HG03135 (cell line): ENCODE measurements around the gene SERF2.
"Not testable (repeated sequence)": the region's sequence is repeated elsewhere in the genome, so short reads cannot be mapped to it uniquely, and the experiment has no call there.

Experiments
- ATAC-seq: cut with Tn5 transposase; IDR thresholded peaks from one replicate; pipeline ENCODE4 v1.9.1; 2021; ENCODE audit warnings: mild to moderate bottlenecking, moderate library complexity; ENCODE audit not compliant: unreplicated experiment

The SERF2 gene

DNA sequence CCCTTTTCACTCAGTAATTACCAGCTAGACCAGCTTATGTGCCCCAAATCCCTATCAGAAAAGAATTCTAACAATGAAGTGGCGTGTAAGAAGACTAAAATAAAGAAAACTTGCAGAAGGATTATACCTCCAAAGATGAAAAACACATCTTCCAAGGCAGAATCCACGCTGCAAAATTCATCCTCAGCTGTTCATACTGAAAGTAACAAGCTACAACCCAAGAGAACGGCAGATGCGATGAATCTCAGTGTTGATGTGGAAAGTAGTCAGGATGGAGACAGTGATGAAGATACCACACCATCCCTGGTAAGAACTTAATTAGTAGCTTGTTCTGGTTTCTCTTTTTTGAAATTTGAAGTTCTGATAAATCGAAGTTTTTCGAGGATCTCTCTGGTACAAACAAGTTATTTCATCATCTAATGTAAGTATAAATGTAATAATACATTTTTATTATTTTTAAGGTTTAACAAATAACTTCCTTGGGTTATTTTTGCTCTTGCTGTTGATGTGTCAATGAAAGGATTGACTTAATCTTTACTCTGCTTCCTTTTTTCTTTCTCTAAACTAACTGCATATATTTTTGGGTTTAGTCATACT, 36.0 kb downstream of the SERF2 start:
- no peak for ATAC-seq

DNA sequence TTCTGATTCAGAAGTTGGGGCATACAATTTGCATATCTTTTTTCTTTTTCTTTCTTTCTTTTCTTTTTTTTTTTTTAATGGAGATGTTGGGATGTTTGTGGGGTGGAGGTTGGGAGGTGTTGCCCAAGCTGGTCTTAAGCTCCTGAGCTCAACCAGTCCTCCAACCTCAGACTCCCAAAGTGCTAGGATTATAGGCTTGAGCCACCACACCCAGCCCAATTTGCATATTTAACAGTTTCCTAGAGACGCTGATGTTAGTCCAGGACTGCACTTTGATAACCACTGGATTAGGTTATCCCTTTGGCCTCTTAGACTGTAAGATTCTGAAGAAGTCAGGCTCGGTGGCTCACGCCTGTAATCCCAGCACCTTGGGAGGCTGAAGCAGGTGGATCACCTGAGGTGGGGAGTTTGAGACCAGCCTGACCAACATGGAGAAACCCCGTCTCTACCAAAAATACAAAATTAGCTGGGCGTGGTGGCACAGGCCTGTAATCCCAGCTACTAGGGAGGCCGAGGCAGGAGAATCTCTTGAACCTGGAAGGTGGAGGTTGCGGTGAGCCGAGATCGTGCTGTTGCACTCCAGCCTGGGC, 37.9 kb downstream of the SERF2 start:
- ATAC-seq: not testable (repeated sequence)

DNA sequence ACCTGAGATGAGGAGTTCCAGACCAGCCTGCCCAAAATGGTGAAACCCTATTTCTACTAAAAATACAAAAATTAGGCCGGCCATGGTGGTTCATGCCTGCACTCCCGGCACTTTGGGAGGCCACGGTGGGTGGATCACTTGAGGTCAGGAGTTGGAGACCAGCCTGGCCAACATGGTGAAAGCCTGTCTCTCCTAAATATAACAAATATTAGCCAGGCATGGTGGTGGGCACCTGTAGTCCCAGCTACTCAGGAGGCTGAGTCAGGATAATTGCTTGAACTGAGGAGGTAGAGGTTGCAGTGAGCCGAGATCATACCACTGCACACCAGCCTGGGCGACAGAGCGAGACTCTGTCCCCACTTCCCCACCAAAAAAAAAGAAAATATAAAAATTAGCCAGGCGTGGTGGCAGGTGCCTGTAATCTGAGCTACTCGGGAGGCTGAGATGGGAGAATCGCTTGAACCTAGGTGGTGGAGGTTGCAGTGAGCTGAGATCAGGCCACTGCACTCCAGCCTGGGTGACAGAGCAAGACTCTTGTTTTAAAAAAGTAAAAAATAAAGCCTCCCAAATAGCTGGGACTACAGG, 38.7 kb downstream of the SERF2 start:
- not testable (repeated sequence) for ATAC-seq

DNA sequence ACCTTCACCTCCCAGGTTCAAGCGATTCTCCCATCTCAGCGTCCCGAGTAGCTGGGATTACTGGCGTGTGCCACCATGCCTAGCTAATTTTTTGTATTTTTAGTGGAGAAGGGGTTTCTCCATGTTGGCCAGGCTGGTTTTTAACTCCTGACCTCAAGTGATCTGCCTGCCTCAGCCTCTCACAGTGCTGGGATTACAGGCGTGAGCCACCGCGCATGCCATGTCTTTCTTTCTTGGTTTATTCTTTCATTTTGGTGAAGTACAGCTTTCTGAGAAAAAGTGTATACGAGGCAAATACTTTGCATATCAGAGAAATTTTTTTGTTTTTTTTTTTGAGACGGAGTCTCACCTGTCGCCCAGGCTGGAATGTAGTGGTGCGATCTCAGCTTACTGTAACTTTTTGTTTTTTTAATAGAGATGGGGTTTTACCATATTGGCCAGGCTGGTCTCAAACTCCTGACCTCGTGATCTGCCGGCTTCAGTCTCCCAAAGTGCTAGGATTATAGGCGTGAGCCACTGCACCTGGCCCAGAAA, 39.5 kb downstream of the SERF2 start:
- not testable (repeated sequence) for ATAC-seq

DNA sequence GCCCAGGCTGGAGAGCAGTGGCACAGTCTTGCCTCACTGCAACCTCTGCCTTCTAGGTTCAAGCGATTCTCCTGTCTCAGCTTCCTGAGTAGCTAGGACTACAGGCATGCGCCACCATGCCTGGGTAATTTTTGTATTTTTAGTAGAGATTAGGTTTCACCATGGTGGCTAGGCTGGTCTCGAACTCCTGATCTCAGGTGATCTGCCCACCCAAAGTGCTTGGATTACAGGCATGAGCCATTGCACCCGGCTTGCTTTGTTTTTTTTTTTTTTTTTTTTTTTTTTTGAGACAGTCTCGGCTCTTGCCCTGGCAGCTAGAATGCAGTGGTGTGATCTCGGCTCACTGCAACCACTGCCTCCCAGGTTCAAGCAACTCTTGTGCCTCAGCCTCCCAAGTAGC, 40.4 kb downstream of the SERF2 start:
- ATAC-seq: not testable (repeated sequence)

DNA sequence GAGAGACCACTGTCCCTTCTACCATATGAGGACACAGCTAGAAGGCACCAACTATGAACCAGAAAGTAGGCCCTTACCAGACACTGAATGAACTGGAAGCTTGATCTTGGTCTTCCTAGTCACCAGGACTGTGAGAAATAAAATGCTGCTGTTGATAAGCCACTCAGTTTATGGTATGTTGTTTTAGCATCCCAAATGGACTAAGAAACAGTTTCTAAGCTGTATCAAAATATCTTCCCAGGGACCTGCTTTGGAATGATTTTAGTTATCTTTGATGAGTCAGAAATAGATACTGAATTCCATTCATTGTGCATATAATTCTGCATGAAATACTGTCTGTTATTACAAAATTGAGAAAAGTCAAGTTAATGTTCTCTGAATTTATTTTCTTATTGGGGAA, 53.3 kb downstream of the SERF2 start:
- no peak for ATAC-seq
